Heart left ventricle (tissue), 13 donors: Measurements from ENCODE around the gene RNF180.

Experiments used
- CTCF ChIP-seq, 12 donors: fragments of 200-600 bp; sonication (generic) in 4 of 12; IDR thresholded peaks; one replicate each; pipeline versions ENCODE4 v1.5.0 to v1.8.0; 2018 to 2022; ENCODE audit warnings: antibody characterized with exemption in 12 of 12, mild to moderate bottlenecking in 5 of 12
- POLR2A ChIP-seq, 2 donors: fragments of 450-650 bp; IDR thresholded peaks; one replicate each; pipeline ENCODE4 v1.6.1; 2017; ENCODE audit warnings: antibody characterized with exemption in 2 of 2, mild to moderate bottlenecking in 2 of 2, moderate library complexity in 2 of 2
- donor health status: ischemic (EF 13 %, LVEDD 7.1; RV severe dilation, severe dysfunction).
- donor health status: DM: no; HTN: yes; CAD: no.
- donor health status: DM: no; HTN: no; CAD: no.
- donor health status: ischemic (EF 25% LVEDD 6.9; RV normal size, moderate dysfunction).
- donor health status: ischemic (EF 25% LVEDD 5.7; RV mildly dilated, moderate dysfunction).
- donor health status: ischemic (EF 35%, LVEDD 5.7; RV mildly dilated, moderate dysfunction).
- donor health status: nonischemic (EF 11% LVEDD 7.7; RV severe dilation, severe dysfunction).
- donor health status: DM: yes; HTN: yes; CAD: no.
- donor health status: PGD.
- donor health status: ischemic (EF 29% LVEDD 5.4; RV normal size, mild dysfunction).
- donor health status: nonischemic (EF 23%, LVEDD 6.1; RV moderate dilation, normal function).

GRCh38 chr5:64210866-64211265, 45.2 kb downstream of the RNF180 start:
- no peak for TF ChIP-seq CTCF (IDR thresholded peaks at IDR 0.05)
- no peak for TF ChIP-seq POLR2A (IDR thresholded peaks at IDR 0.05)
